ENCODE measurements around the gene IFNL3.
A peak's percentile ranks its signal among the peaks of the same experiment; 100 is the strongest.
"Not testable (repeated sequence)": the region's sequence is repeated elsewhere in the genome, so short reads cannot be mapped to it uniquely, and the experiment has no call there.

IFNL3 gene

GRCh38 chr19:39247701-39248664, 3.2 kb upstream of the IFNL3 start:
- no peak for DNase-seq (ENCODE audit: low read depth in 1 of 2, low spot score in 1 of 2)
- in situ Hi-C loops (cut with HindIII; ENCODE audit: low pct_unique_long_range_greater_than_20kb, low sequenced_read_pairs) = no loop called here
- TF ChIP-seq JUND (IDR thresholded peaks at IDR 0.05; ENCODE audit: low read depth) = no peak

- TF ChIP-seq JUND (IDR thresholded peaks at IDR 0.05; ENCODE audit: low read depth) = no peak
- DNase-seq (ENCODE audit: low read depth in 1 of 2, low spot score in 1 of 2) = no peak
- in situ Hi-C loops (cut with HindIII; ENCODE audit: low pct_unique_long_range_greater_than_20kb, low sequenced_read_pairs) = no loop called here
These were observed 2.3 kb upstream of the IFNL3 start for GRCh38 chr19:39246951-39247669.

- DNase-seq (ENCODE audit: low read depth in 1 of 2, low spot score in 1 of 2); in situ Hi-C loops (cut with HindIII; ENCODE audit: low pct_unique_long_range_greater_than_20kb, low sequenced_read_pairs): not testable (repeated sequence)
These were observed 360 bp upstream of the IFNL3 start for GRCh38 chr19:39245166-39245565.

- DNase-seq (ENCODE audit: low read depth in 1 of 2, low spot score in 1 of 2); in situ Hi-C loops (cut with HindIII; ENCODE audit: low pct_unique_long_range_greater_than_20kb, low sequenced_read_pairs): not testable (repeated sequence)
These were observed 1.1 kb downstream of the IFNL3 start for GRCh38 chr19:39243741-39244140.

GRCh38 chr19:39240421-39240820, 4.4 kb downstream of the IFNL3 start:
- in situ Hi-C loops (cut with HindIII; ENCODE audit: low pct_unique_long_range_greater_than_20kb, low sequenced_read_pairs) = no loop called here
- DNase-seq (ENCODE audit: low read depth in 1 of 2, low spot score in 1 of 2) = no peak
- no peak for TF ChIP-seq JUND (IDR thresholded peaks at IDR 0.05; ENCODE audit: low read depth)

- in situ Hi-C loops (cut with HindIII; ENCODE audit: low pct_unique_long_range_greater_than_20kb, low sequenced_read_pairs) = no loop called here
- no peak for DNase-seq (ENCODE audit: low read depth in 1 of 2, low spot score in 1 of 2)
- no peak for TF ChIP-seq JUND (IDR thresholded peaks at IDR 0.05; ENCODE audit: low read depth)
These were observed 5.9 kb downstream of the IFNL3 start for GRCh38 chr19:39238944-39239343.

GRCh38 chr19:39238209-39238608, 6.6 kb downstream of the IFNL3 start:
- no peak for TF ChIP-seq JUND (IDR thresholded peaks at IDR 0.05; ENCODE audit: low read depth)
- DNase-seq (ENCODE audit: low read depth in 1 of 2, low spot score in 1 of 2) = no peak
- in situ Hi-C loops (cut with HindIII; ENCODE audit: low pct_unique_long_range_greater_than_20kb, low sequenced_read_pairs) = no loop called here

- DNase-seq (ENCODE audit: low read depth in 1 of 2, low spot score in 1 of 2) = peak in 1 of 2 experiments; percentile 46
- no peak for TF ChIP-seq JUND (IDR thresholded peaks at IDR 0.05; ENCODE audit: low read depth)
- in situ Hi-C loops (cut with HindIII; ENCODE audit: low pct_unique_long_range_greater_than_20kb, low sequenced_read_pairs) = no loop called here
These were observed 7.3 kb downstream of the IFNL3 start for GRCh38 chr19:39237200-39238184.

- TF ChIP-seq JUND (IDR thresholded peaks at IDR 0.05; ENCODE audit: low read depth) = no peak
- in situ Hi-C loops (cut with HindIII; ENCODE audit: low pct_unique_long_range_greater_than_20kb, low sequenced_read_pairs) = no loop called here
- no peak for DNase-seq (ENCODE audit: low read depth in 1 of 2, low spot score in 1 of 2)
These were observed 8.3 kb downstream of the IFNL3 start for GRCh38 chr19:39236527-39236926.

GRCh38 chr19:39232708-39233107, 12.1 kb downstream of the IFNL3 start:
- in situ Hi-C loops (cut with HindIII; ENCODE audit: low pct_unique_long_range_greater_than_20kb, low sequenced_read_pairs) = no loop called here
- no peak for TF ChIP-seq JUND (IDR thresholded peaks at IDR 0.05; ENCODE audit: low read depth)
- DNase-seq (ENCODE audit: low read depth in 1 of 2, low spot score in 1 of 2) = no peak

- no peak for DNase-seq (ENCODE audit: low read depth in 1 of 2, low spot score in 1 of 2)
- TF ChIP-seq JUND (IDR thresholded peaks at IDR 0.05; ENCODE audit: low read depth) = no peak
- in situ Hi-C loops (cut with HindIII; ENCODE audit: low pct_unique_long_range_greater_than_20kb, low sequenced_read_pairs) = no loop called here
These were observed 14.6 kb downstream of the IFNL3 start for GRCh38 chr19:39230096-39230764.

- in situ Hi-C loops (cut with HindIII; ENCODE audit: low pct_unique_long_range_greater_than_20kb, low sequenced_read_pairs) = no loop called here
- TF ChIP-seq JUND (IDR thresholded peaks at IDR 0.05; ENCODE audit: low read depth) = no peak
- DNase-seq (ENCODE audit: low read depth in 1 of 2, low spot score in 1 of 2) = no peak
These were observed 19.9 kb downstream of the IFNL3 start for GRCh38 chr19:39224910-39225309.
